HG03280 (cell line): Measurements from ENCODE around the gene RSBN1L.
A peak's percentile ranks its signal among the peaks of the same experiment; 100 is the strongest.

Source experiments
- ATAC-seq: cut with Tn5 transposase; IDR thresholded peaks from one replicate; pipeline ENCODE4 v1.9.1; 2021; ENCODE audit warnings: mild to moderate bottlenecking, moderate library complexity; ENCODE audit not compliant: unreplicated experiment

The RSBN1L gene

DNA sequence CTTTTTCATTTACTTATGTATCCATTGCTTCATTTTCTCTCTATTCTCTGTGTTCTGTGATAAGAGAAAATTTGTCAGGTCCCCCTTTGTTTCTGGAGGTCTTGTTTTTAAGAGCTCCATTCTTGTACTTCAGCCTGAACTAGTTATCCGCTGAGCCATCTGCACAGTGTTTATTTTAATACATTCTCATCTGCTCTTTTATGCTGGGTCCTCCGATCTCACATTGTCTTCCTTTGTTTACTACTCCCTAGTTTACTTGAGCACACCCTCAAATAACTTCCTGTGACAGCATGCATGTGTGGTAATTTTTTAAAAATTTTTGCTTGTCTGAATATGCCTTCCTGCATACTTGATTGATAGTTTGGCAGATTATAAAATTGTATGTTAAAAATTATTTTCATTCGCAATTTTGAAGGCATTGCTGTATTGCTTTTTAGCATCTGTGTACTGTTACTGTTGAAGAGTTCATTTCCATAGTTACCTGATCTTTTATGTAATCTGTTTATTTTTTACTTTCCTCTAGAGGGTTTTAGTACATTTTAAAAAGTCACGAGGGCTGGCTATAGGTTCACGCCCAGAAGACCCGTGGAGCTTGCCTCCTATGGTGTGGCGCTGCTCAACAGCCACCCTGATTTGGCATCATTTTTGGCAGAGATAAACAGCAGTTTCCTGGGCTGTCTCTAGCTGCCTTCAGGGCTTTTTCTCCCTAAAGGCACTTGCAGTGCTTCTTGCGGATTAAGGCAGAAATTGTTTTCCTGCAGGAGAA is 31.9 kb downstream of the RSBN1L start:
- no peak for ATAC-seq

- ATAC-seq, result no peak
Measured at GRCh38 chr7:77729574-77730348, 33.5 kb downstream of the RSBN1L start.

DNA sequence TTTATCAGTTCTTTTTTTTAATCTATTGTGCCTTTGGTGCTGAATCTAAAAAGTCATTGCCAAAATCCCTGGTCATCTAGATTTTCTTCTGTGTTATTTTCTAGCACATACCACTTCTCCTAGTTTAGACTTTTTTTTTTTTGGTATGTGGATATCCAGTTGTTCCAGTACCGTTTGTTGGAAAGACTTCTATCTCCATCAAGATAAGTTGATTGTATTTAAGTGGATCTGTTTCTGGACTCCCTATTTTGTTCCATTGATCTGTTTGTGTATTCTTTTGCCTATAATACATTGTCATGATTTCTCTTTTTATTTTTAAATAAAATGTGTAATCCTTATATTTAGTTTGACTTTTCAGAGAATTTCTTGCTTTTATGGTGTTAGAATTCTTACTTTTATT is 35.5 kb downstream of the RSBN1L start:
- ATAC-seq, result no peak

DNA sequence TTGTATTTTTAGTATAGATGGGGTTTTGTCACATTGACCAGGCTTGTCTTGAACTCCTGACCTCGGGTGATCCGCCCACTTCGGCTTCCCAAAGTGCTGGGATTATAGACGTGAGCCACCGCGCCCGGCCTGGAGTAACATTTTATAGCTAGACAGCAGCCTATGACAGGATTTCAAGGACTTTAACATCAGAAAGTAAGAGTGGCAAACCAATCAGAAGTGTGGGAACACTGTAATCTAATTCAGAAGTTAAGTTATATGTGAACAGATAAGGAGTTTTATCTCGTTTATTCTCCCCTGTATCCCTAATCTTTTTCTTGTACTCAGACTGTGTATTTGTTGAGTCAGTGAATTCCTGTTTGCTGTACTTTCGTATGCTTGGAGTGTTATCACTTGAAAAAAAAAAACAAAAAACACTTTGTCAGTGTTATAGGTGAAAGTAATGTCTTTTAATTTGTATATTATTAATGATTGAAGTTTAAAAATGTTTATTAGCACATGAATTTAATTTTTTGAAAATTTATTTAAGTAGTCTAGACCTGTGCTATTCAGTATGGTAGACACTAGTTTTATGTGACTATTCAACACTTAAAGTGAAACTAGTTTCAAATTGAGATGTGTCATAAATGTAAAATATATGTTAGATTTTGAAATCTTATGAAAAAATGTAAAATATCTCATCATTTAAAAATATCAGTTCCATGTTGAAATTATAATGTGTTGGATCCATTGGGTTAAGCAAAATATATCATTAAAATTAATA is 38.6 kb downstream of the RSBN1L start:
- no peak for ATAC-seq

DNA sequence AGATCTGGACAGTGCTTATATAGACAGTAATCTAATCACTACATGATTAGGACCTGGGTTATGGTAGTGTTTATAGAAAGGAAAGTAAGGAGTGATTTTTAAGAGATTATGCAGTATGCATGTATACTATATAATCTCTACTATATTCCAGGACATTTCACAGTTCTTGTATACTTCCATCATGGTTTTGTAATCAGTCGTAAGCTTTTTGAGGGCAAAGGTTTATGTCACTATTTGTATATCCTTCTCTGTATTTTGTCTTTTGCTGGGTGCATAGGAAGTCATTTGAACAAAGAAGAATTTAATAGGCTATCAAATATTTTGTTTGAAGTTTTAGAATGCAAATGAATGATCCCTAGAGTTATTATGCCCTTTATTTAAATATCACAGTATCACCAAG is 39.2 kb downstream of the RSBN1L start:
- ATAC-seq, result no peak

DNA sequence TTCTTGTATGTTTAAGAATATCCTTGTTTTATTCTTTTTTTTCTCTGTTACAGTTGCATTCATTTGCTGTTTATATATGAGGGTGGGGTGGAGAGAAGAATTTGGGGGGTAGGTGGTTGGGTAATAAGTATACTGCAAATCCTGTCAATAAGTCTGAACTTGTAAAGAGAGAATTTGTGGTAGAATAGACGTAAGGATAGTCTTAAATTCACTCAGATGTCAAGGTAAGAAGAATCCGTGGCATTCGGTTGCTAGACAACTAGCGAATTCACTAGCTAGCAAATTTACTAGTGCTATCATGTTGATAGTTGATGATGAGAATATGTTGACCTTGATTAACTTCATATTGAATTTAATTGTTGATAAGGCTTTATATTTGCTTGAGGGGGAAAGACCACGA is 40.7 kb downstream of the RSBN1L start:
- ATAC-seq, result no peak

DNA sequence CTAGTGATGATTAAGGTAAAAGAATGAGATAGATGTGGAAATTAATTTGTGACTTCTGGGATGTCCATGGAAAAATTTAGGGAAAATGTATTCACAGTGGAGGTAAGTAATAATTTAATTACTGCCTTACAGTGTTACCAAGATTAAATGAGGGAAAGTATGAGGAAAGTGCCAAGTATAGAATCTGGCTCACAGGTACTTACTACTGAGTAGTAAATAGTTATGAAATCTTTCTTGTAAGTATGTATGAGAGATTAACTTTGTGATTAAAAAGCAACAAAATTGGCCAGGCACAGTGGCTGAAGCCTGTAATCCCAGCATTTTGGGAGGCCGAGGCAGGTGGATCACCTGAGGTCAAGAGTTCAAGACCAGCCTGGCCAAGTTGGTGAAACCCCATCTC is 42.1 kb downstream of the RSBN1L start:
- ATAC-seq, result no peak

DNA sequence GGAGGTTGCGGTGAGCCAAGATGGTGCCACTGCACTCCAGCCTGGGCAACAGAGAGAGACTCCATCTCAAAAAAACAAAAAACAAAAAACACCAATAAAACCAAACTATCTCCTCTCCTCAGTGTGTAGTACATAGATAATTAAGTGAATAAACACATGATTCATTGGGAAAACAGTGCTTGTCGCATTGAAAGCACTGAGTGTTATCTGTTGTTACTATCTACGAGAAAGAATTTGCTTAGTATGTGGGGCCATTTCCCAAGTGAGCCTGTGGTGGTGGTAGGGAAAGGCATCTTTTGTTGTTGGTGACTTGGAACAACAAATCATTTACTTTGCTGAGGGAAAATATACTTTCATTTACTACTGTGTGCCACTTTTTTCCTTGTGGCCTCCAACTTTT is 42.6 kb downstream of the RSBN1L start:
- no peak for ATAC-seq

DNA sequence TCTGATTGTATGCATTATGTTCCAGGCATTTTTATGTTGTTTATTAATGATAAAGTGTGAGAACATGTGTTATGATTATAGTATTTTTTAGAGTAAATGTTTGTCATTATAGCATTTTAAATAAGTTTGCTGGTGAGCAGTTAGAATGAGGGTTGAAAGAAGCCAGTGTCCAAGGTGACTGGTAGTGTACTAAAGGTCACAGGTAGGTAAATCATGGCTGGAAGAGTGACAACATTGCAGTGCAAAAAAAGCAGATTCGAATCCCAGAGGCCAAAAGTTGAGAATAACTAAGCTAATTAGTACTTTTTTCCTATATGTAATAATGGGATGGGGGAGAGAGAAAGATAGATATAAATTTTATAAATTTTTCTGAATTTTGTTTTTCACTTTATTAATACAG is 44.0 kb downstream of the RSBN1L start:
- ATAC-seq, result no peak

DNA sequence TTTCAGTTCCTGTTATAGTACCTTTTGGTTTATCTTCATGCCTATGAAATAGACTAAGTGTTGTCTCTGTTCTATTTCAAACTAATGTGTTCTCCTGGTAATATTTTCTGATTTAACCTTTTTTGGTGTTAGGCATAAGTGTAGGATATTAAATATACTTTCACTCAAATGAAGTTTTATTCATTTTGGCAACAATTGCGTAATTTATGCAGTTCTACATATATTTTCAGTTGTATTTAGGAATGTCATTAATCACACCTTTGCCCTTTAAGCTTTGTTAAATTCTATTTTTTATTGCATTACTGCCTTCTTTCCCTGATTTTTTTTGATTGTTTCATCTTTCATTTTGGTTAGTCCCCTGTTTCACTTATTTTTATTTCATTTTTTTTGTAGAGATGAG is 47.3 kb downstream of the RSBN1L start:
- no peak for ATAC-seq

GRCh38 chr7:77745746-77746145 is 49.5 kb downstream of the RSBN1L start:
- no peak for ATAC-seq

GRCh38 chr7:77746164-77746823 is 50.0 kb downstream of the RSBN1L start:
- no peak for ATAC-seq

- ATAC-seq, result no peak
Measured at GRCh38 chr7:77746824-77747165, 50.5 kb downstream of the RSBN1L start.

DNA sequence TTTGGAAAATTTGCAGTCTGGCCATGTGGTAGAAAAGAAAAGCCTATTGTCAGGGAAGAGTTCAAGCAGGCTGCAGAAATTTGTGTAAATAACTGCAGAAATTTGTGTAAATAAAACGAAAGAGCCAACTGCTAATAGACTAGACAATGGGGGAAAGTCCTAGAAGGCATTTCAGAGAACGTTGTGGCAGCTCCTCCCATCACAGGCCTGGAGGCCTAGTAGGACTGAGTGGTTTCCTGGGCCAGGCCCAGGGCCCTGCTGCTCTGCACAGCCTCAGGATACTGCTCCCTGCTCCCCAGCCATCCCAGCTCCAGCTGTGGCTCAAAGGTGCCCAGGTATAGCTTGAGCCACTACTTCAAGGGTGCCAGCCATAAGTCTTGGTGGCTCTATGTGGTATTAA is 50.9 kb downstream of the RSBN1L start:
- no peak for ATAC-seq

DNA sequence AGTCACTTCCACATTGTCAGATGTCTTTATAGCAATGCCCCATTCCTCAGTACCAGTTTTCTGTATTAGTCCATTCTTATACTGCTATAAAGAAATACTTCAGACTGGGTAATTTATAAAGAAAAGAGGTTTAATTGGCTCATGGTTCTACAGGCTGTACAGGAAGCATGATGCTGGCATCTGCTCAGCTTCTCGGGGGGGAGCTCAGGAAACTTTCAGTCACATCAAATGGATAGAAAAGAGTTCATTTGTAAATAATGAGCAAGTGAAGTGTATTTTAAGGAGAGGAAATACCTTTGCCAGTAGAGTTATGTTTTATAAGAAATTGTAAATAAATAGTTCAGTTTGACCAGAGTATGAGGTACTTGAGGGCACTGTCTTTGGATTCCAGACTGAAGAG is 51.5 kb downstream of the RSBN1L start:
- no peak for ATAC-seq

GRCh38 chr7:77752016-77752415 is 55.8 kb downstream of the RSBN1L start:
- ATAC-seq, result no peak

DNA sequence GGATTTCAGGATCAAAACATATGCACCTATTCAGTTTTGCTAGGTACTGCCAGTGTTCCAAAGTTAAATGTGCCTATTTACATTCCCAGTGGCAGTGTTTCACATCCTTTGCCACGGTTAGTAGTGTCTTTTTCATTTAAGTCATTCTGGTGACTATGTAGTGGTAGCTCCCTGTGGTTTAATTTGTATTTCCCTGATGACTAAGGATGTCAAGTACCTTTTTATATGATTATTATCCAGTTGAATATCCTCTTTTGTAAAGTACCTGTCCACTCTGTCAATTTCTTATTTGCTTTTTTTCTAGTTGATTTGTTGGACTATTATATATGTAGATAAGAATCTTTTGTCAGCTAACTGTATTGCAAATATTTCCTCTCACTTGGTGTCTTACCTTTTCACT is 56.9 kb downstream of the RSBN1L start:
- no peak for ATAC-seq

DNA sequence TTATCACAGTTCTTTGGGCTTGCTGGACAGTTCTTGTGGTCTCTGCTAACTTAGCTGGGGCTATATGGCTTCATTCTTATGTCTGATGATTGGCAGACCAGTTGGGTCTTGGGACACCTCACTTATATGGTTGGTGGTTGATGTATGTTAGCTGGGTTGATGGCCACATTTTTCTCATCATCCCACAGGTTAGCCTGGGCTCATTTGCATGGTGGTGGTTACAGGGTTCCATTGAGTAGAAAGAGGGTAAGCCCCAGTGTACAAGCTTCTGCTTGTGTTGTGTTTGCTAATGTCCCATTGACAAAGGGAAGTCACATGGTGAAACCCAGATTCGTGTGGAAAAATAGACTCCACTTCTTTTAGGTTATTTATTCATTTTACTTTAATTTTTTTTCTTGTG is 61.3 kb downstream of the RSBN1L start:
- peak; percentile 86 for ATAC-seq

DNA sequence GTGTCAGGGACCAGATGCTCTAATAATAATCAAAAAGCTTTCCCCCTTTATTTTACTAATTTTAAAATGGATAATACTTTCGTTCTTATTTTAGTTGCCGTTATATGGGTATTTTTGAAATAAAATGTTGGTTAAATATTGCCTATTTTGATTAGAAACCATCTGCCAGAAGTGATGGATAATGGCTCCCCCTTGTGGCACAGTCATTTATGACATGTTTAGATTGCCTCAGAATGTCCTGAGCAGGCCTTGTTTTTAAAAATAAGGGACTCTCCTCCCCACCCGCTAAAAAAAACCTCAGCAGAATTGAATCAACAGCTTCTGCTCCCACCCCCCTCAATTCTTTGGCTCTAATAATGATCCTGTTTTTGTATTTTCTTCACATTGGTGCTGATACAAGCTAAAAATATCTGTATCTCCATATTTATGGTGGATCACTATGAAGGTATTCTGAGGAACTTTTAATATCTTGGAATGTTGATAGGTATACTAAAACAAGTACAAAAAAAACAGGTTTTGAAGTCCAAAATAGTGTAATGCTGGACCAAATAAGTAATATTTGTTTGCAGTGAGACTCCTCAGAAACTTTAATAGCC is 63.1 kb downstream of the RSBN1L start:
- no peak for ATAC-seq

GRCh38 chr7:77760809-77761453 is 64.7 kb downstream of the RSBN1L start:
- ATAC-seq, result no peak
